Uterus (tissue), 2 donors: Measurements from ENCODE around the gene PRKAR1B.

Source experiments
- POLR2A ChIP-seq, 2 donors: fragments of 450-650 bp; IDR thresholded peaks; one replicate each; pipeline ENCODE4 v1.6.1; 2016; ENCODE audit warnings: antibody characterized with exemption in 2 of 2, mild to moderate bottlenecking in 1 of 2, moderate library complexity in 1 of 2
- TF ChIP-seq, protein P1 (sequence below), 4 experiments: fragments of 200-600 bp in 2 of 4; fragments of 450-650 bp in 2 of 4; sonication (generic) in 2 of 4; IDR thresholded peaks; one replicate each; pipeline ENCODE4 v1.5.1; 2016 to 2019; ENCODE audit warnings: antibody characterized with exemption in 4 of 4, mild to moderate bottlenecking in 2 of 4, moderate library complexity in 1 of 4

DNA sequence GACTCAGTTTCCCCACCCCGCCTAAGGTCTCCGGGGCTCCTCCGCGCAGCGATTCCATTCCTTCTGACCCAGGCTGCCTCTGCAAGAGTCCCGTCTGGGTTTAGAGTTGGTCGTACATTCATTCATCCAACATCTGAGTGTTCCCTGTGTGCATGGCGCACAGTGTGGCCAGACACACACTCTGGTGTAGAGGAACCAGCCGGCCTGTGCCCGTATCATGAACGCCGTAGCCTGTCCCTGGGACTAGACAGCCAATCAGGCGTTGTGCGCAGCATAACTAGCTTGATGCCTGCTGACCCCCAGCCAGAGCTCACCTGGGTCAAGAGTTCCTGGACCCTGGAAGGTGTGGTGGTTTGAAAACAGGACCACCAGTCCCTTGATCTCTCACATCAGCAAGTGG is 186.5 kb downstream of the PRKAR1B start:
- TF ChIP-seq, protein P1, sequence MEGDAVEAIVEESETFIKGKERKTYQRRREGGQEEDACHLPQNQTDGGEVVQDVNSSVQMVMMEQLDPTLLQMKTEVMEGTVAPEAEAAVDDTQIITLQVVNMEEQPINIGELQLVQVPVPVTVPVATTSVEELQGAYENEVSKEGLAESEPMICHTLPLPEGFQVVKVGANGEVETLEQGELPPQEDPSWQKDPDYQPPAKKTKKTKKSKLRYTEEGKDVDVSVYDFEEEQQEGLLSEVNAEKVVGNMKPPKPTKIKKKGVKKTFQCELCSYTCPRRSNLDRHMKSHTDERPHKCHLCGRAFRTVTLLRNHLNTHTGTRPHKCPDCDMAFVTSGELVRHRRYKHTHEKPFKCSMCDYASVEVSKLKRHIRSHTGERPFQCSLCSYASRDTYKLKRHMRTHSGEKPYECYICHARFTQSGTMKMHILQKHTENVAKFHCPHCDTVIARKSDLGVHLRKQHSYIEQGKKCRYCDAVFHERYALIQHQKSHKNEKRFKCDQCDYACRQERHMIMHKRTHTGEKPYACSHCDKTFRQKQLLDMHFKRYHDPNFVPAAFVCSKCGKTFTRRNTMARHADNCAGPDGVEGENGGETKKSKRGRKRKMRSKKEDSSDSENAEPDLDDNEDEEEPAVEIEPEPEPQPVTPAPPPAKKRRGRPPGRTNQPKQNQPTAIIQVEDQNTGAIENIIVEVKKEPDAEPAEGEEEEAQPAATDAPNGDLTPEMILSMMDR (IDR thresholded peaks at IDR 0.05) = no peak
- no peak for TF ChIP-seq POLR2A (IDR thresholded peaks at IDR 0.05)
